ENCODE data around the gene PTPRM. TPM values are rescaled to one million over a fixed set of nuclear protein-coding genes. Genes with fewer than 3 reads are reported as not detected.

The PTPRM gene
- total RNA-seq, 1 experiment from 2014 or later = not detected

DNA sequence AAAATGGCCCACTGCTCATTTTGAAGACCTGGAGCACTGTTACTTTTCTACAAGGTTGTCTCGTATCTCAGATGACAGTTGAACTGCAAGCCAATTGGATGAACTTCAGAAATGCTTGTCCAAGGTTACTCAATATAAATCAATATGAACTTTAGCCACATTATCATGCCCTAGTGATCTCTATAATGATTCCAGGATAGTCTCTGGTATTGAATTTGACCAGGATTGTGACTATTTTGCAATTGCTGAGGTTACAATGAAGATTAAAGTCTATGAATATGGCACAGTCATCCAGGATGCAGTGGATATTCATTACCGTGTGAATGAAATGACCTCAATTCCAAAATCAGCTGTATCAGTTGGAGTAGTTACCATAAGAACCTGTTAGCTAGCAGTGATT is 846.1 kb downstream of the PTPRM start:
- no peaks in the 10 kb centered on the region for H3K4me1 ChIP-seq (ENCODE audit: insufficient read depth, low read length, poor library complexity, severe bottlenecking)
- no peaks in the 10 kb centered on the region for H3K9me3 ChIP-seq (ENCODE audit: low read depth, low read length, poor library complexity, severe bottlenecking)
- no TSS peak for BruUV-seq (replicated peaks)
- no peak for DNase-seq (ENCODE audit: low spot score)
- POLR2A ChIA-PET (ENCODE audit: low non-redundant PET) = no interaction called here
- no peak overlapping the region for H3K27ac ChIP-seq (ENCODE audit: low read depth, low read length, poor library complexity, severe bottlenecking)
- H3K36me3 ChIP-seq (ENCODE audit: insufficient read depth, low read length, poor library complexity, severe bottlenecking) = no peaks in the 10 kb centered on the region
- intact Hi-C loops (cut with micrococcal nuclease; ENCODE audit: unreplicated experiment) = no loop called here
- CTCF ChIA-PET = no interaction called here
- no peak overlapping the region for H3K4me3 ChIP-seq (ENCODE audit: low read depth, low read length, poor library complexity, severe bottlenecking)
- TF ChIP-seq, protein P1, sequence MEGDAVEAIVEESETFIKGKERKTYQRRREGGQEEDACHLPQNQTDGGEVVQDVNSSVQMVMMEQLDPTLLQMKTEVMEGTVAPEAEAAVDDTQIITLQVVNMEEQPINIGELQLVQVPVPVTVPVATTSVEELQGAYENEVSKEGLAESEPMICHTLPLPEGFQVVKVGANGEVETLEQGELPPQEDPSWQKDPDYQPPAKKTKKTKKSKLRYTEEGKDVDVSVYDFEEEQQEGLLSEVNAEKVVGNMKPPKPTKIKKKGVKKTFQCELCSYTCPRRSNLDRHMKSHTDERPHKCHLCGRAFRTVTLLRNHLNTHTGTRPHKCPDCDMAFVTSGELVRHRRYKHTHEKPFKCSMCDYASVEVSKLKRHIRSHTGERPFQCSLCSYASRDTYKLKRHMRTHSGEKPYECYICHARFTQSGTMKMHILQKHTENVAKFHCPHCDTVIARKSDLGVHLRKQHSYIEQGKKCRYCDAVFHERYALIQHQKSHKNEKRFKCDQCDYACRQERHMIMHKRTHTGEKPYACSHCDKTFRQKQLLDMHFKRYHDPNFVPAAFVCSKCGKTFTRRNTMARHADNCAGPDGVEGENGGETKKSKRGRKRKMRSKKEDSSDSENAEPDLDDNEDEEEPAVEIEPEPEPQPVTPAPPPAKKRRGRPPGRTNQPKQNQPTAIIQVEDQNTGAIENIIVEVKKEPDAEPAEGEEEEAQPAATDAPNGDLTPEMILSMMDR (conservative IDR thresholded peaks at IDR 0.05; ENCODE audit: low read depth, low read length) = no peak
- no peak for TF ChIP-seq EZH2 (IDR thresholded peaks at IDR 0.05; ENCODE audit: borderline replicate concordance, low read depth, low read length, poor library complexity, severe bottlenecking)
- H3K27me3 ChIP-seq (replicated peaks; ENCODE audit: insufficient read depth, low read depth, low read length, poor library complexity) = peaks cover 19% of the 10 kb centered on the region

DNA sequence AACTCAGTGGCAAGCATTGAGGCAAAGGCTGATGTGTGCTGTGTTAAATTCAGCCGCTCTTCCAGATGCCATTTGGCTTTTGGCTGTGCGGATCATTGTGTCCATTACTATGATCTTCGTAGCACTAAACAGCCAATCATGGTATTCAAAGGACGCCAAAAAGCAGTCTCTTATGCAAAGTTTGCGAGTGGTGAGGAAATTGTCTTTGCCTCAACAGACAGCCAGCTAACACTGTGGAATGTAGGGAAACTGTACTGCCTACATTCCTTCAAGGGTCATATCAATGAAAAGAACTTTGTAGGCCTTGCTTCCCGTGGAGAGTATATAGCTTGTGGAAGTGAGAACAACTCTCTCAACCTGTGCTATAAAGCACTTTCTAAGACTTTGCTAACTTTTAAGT is 846.6 kb downstream of the PTPRM start:
- no peak overlapping the region for H3K27ac ChIP-seq (ENCODE audit: low read depth, low read length, poor library complexity, severe bottlenecking)
- intact Hi-C loops (cut with micrococcal nuclease; ENCODE audit: unreplicated experiment) = no loop called here
- DNase-seq (ENCODE audit: low spot score) = no peak
- no peak for TF ChIP-seq EZH2 (IDR thresholded peaks at IDR 0.05; ENCODE audit: borderline replicate concordance, low read depth, low read length, poor library complexity, severe bottlenecking)
- TF ChIP-seq, protein P1 (conservative IDR thresholded peaks at IDR 0.05; ENCODE audit: low read depth, low read length) = no peak
- no peaks in the 10 kb centered on the region for H3K9me3 ChIP-seq (ENCODE audit: low read depth, low read length, poor library complexity, severe bottlenecking)
- ChIA-PET CTCF (no interaction called here), POLR2A (ENCODE audit: low non-redundant PET) (no interaction called here)
- H3K27me3 ChIP-seq (replicated peaks; ENCODE audit: insufficient read depth, low read depth, low read length, poor library complexity) = peaks cover 25% of the 10 kb centered on the region
- no peaks in the 10 kb centered on the region for H3K36me3 ChIP-seq (ENCODE audit: insufficient read depth, low read length, poor library complexity, severe bottlenecking)
- no peaks in the 10 kb centered on the region for H3K4me1 ChIP-seq (ENCODE audit: insufficient read depth, low read length, poor library complexity, severe bottlenecking)
- no TSS peak for BruUV-seq (replicated peaks)
- no peak overlapping the region for H3K4me3 ChIP-seq (ENCODE audit: low read depth, low read length, poor library complexity, severe bottlenecking)

DNA sequence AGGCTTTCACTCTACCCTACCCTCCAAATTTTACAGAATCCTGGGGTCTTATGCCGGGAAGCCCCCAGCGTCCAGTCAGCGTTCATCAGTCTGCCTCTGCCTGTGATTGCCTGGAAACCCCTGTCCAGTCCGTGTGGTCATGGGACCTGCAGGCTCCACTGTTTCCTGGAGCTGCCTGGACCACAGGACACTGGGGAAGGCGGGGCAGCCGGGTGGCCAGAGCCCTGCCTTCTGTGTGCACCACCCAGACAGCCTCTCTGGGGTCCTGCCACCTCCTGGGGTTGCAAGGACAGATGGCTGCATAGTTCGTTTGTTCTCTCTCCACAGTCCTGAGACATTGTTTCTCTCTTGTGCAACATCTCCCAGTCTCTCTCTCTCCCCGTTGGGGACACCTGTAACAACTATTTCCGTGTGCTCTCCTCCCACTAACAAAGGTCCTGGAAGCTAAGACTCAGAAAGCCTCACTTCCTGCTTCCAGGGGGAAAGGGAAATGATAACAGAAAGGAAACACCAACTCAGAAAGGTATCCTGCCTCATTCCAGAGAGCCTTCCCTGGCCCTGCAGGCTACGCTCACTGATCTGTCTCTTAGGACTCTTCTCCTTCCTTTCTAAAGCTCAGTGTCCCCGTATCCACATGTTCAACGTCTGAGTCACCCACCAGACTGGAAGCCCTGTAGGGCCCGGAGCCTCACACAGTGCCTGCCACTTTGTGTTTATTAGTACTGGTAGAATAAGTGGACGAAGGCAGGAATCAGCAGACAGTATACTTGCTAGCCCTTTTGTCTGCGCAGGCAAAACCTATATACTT is 849.3 kb downstream of the PTPRM start:
- BruUV-seq (replicated peaks) = no TSS peak
- Histone ChIP-seq H3K4me3 (ENCODE audit: low read depth, low read length, poor library complexity, severe bottlenecking) (no peak overlapping the region), H3K27me3 (replicated peaks; ENCODE audit: insufficient read depth, low read depth, low read length, poor library complexity) (peaks cover 27% of the 10 kb centered on the region), H3K27ac (ENCODE audit: low read depth, low read length, poor library complexity, severe bottlenecking) (no peak overlapping the region), H3K9me3 (ENCODE audit: low read depth, low read length, poor library complexity, severe bottlenecking) (no peaks in the 10 kb centered on the region), H3K36me3 (ENCODE audit: insufficient read depth, low read length, poor library complexity, severe bottlenecking) (no peaks in the 10 kb centered on the region), H3K4me1 (ENCODE audit: insufficient read depth, low read length, poor library complexity, severe bottlenecking) (no peaks in the 10 kb centered on the region)
- intact Hi-C loops (cut with micrococcal nuclease; ENCODE audit: unreplicated experiment) = no loop called here
- no peak for DNase-seq (ENCODE audit: low spot score)
- TF ChIP-seq, protein P1 (conservative IDR thresholded peaks at IDR 0.05; ENCODE audit: low read depth, low read length) = no peak
- no peak for TF ChIP-seq EZH2 (IDR thresholded peaks at IDR 0.05; ENCODE audit: borderline replicate concordance, low read depth, low read length, poor library complexity, severe bottlenecking)
- CTCF ChIA-PET = no interaction called here
- POLR2A ChIA-PET (ENCODE audit: low non-redundant PET) = no interaction called here
